GM12878 (cell line): ENCODE measurements around the gene UBA6. TPM values are rescaled to one million over a fixed set of nuclear protein-coding genes. Genes with fewer than 3 reads are reported as not detected.

Experiments used
- ATAC-seq: fragments of 200-7000 bp; cut with Tn5 transposase; 3 replicates; pipeline ENCODE4 v1.9.1; 2020; ENCODE audit warnings: mild to moderate bottlenecking, moderate library complexity
- BruUV-seq: library from RNA; stranded (reverse); fragments of 400-500 nt; replicated peaks from 2 replicates; lab custom pipeline; 2021; lab: Mats Ljungman, UMichigan
- CTCF ChIA-PET: fragments of 300-600 bp; sonication (Branson Sonifier 250); formaldehyde crosslinking; extraction: SDS; loops from one replicate; lab custom pipeline; 2021; ENCODE audit warnings: inconsistent platforms; lab: Yijun Ruan, JAX
- POLR2A ChIA-PET: fragments of 350-600 bp; formaldehyde crosslinking; extraction: SDS; loops from one replicate; lab custom pipeline; 2021; ENCODE audit warnings: inconsistent platforms; lab: Charles Lee
- RAD21 ChIA-PET: fragments of 300-600 bp; sonication (Branson Sonifier 250); formaldehyde crosslinking; loops from one replicate; lab custom pipeline; 2023; ENCODE audit warnings: antibody characterized with exemption; ENCODE audit not compliant: unreplicated experiment; lab: Charles Lee
- SMC1A ChIA-PET: fragments of 300-600 bp; sonication (Branson Sonifier 250); formaldehyde crosslinking; loops from one replicate; lab custom pipeline; 2023; ENCODE audit not compliant: unreplicated experiment, uncharacterized antibody; lab: Charles Lee
- DNase-seq: peaks from one replicate; pipeline ENCODE4 v3.0.0-alpha.2; 2011; ENCODE audit warnings: low read depth, low spot score
- FAIRE-seq: peaks from 3 replicates; lab custom pipeline; 2011; peaks lifted over from hg19 to GRCh38; lab: Jason Lieb, UNC
- H2AFZ ChIP-seq: 2 replicates; pipeline ENCODE4 v1.6.0; 2011; ENCODE audit warnings: low read depth, low read length, control low read depth; ENCODE audit not compliant: control insufficient read depth
- H3K27ac ChIP-seq: 2 replicates; pipeline ENCODE4 v1.5.1; 2011; ENCODE audit warnings: control low read depth; ENCODE audit not compliant: control insufficient read depth, insufficient read depth
- H3K27me3 ChIP-seq, 2 experiments: replicated peaks in 1 of 2; 2 replicates each; pipeline versions ENCODE4 v1.6.0 to v1.6.1; 2011; ENCODE audit warnings: low read length in 1 of 2; ENCODE audit not compliant: control insufficient read depth in 2 of 2, insufficient read depth in 2 of 2
- H3K36me3 ChIP-seq, 2 experiments: 2 replicates each; pipeline ENCODE4 v1.5.1; 2011; ENCODE audit warnings: low read length in 1 of 2; ENCODE audit not compliant: control insufficient read depth in 2 of 2, insufficient read depth in 2 of 2
- H3K4me1 ChIP-seq: 2 replicates; pipeline ENCODE4 v1.6.1; 2011; ENCODE audit warnings: mild to moderate bottlenecking, low read length, moderate library complexity, mixed read lengths; ENCODE audit not compliant: control insufficient read depth, insufficient read depth
- H3K4me2 ChIP-seq: 2 replicates; pipeline ENCODE4 v1.6.0; 2011; ENCODE audit warnings: control low read depth; ENCODE audit not compliant: control insufficient read depth, insufficient read depth
- H3K4me3 ChIP-seq: fragments of 200-600 bp; sonication (generic); 2 replicates; pipeline ENCODE4 v1.5.1; 2016
- H3K79me2 ChIP-seq: 2 replicates; pipeline ENCODE4 v1.6.0; 2011; ENCODE audit warnings: low read length; ENCODE audit not compliant: control insufficient read depth, insufficient read depth
- H3K9ac ChIP-seq: 2 replicates; pipeline ENCODE4 v1.8.0; 2011; ENCODE audit warnings: low read length, control low read depth, mixed read lengths; ENCODE audit not compliant: control insufficient read depth, insufficient read depth
- H3K9me3 ChIP-seq: replicated peaks from 3 replicates; pipeline ENCODE4 v1.5.1; 2011; ENCODE audit warnings: mild to moderate bottlenecking, low read length; ENCODE audit not compliant: control insufficient read depth, insufficient read depth
- H4K20me1 ChIP-seq: 2 replicates; pipeline ENCODE4 v1.6.0; 2011; ENCODE audit not compliant: control insufficient read depth, insufficient read depth
- ASH2L ChIP-seq: fragments of 300-600, 200-600 bp; sonication (generic); IDR thresholded peaks from 2 replicates; pipeline ENCODE4 v1.6.1; 2017; ENCODE audit warnings: low read depth, mild to moderate bottlenecking, borderline replicate concordance
- CHD1 ChIP-seq: IDR thresholded peaks from 2 replicates; pipeline ENCODE4 v1.6.1; 2012; ENCODE audit warnings: low read depth, low read length, improper control_type of control experiment
- ESRRA ChIP-seq: IDR thresholded peaks from 2 replicates; pipeline ENCODE4 v1.6.1; 2012; ENCODE audit warnings: mild to moderate bottlenecking, low read length, improper control_type of control experiment
- MTA2 ChIP-seq: fragments of 450-650 bp; IDR thresholded peaks from 2 replicates; pipeline ENCODE4 v1.6.1; 2016; ENCODE audit warnings: low read depth, mild to moderate bottlenecking, moderate library complexity
- NBN ChIP-seq: fragments of 450-650 bp; IDR thresholded peaks from 2 replicates; pipeline ENCODE4 v1.6.1; 2016
- SMARCA5 ChIP-seq: fragments of 450-650 bp; IDR thresholded peaks from 2 replicates; pipeline ENCODE4 v1.6.1; 2017; ENCODE audit warnings: mild to moderate bottlenecking
- WGBS: methylation state at CpG from one replicate; pipeline ENCODE4 v1.1.6; 2016; ENCODE audit warnings: low lambda C conversion rate; ENCODE audit not compliant: insufficient replicate concordance, insufficient coverage; ENCODE audit errors: missing lambda C conversion rate; 5-methylcytosine and 5-hydroxymethylcytosine counted together
- in situ Hi-C: fragments of 300-500 bp; cut with MboI; formaldehyde crosslinking; loops from 9 replicates; pipeline ENCODE4 v1.14.3; 2018; ENCODE audit warnings: mixed read lengths
- intact Hi-C: fragments of 100-400 bp; cut with micrococcal nuclease; formaldehyde crosslinking; loops from one replicate; pipeline ENCODE4 v1.14.2; 2022; ENCODE audit not compliant: unreplicated experiment
- polyA plus RNA-seq, 11 experiments: library from polyadenylated mRNA; depleted of rRNA in 4 of 11; unstranded in 6 of 11; stranded (reverse) in 5 of 11; fragments of >200 nt; fragmentation: Nextera tagmentation in 4 of 11; fragmentation: Illumina TruSeq in 1 of 11; extraction: Ambion mirVana in 4 of 11; extraction: Trizol in 1 of 11; gene quantifications; 1 replicate in 1 of 11; 2 replicates in 10 of 11; pipeline versions ENCODE4 v1.2.1 to v1.2.3, GENCODE V29; 2011 to 2016; ENCODE audit warnings: inconsistent platforms in 2 of 11, missing spikeins in 2 of 11, low read depth in 1 of 11
- total RNA-seq, 4 experiments: library from RNA; depleted of rRNA in 3 of 4; stranded (reverse); fragments of >200 nt in 3 of 4; fragmentation: Illumina TruSeq in 1 of 4; extraction: Trizol in 1 of 4; gene quantifications; 2 replicates each; pipeline versions ENCODE4 v1.2.1 to v1.2.3, GENCODE V29; 2013 to 2021
- TF ChIP-seq, protein P1 (sequence below): fragments of 450-650 bp; IDR thresholded peaks from 2 replicates; pipeline ENCODE4 v1.6.1; 2016; ENCODE audit warnings: mild to moderate bottlenecking
- TF ChIP-seq, protein P2 (sequence below), 3 experiments: IDR thresholded peaks in 2 of 3; conservative IDR thresholded peaks in 1 of 3; 2 replicates each; pipeline ENCODE4 v1.5.1; 2011; ENCODE audit warnings: low read depth in 3 of 3, low read length in 3 of 3, mild to moderate bottlenecking in 3 of 3, control low read depth in 2 of 3, moderate library complexity in 2 of 3, inconsistent platforms in 1 of 3, mixed read lengths in 1 of 3; ENCODE audit not compliant: control insufficient read depth in 2 of 3, insufficient read depth in 1 of 3; ENCODE audit errors: extremely low read depth in 1 of 3
- TF ChIP-seq, protein P3 (sequence below): IDR thresholded peaks from 2 replicates; pipeline ENCODE4 v1.6.1; 2012; ENCODE audit warnings: low read depth, low read length, improper control_type of control experiment

UBA6 gene
- total and polyA plus RNA-seq, 10 of the 15 experiments (the other 5 are each of a cell fraction or from before 2014, with no cell fraction given) = 7.9 to 70.6 (median 34.7) TPM

DNA sequence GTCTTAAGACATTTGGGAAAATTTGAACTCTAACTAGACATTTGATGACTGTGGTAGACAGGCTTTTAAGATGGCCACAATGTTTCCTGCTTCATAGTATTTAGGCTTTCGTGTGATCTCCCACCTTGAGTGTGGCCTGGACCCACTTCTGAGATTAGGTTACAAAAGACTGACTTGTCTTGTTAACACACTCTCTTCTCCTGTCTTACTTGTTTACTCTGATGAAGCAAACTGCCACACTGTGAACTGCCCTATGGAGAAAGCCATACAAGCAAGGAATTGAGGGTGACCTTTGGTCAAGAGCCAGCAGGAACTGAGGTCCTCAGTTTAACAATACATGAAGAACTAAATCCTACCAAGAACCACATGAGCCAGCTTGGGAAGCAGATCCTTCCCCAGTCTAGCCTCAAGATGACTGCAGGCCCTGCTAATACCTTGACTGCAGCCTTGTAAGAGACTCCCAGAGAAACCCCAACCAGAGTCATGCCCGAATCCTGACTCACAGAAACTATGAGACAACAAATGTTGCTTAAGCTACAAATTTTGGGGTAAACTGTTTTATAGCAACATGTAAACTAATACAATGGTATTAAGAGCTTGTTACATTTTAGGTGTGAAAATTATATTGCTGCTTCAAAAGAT, 20.3 kb downstream of the UBA6 start (continued):
- TF ChIP-seq, protein P1, sequence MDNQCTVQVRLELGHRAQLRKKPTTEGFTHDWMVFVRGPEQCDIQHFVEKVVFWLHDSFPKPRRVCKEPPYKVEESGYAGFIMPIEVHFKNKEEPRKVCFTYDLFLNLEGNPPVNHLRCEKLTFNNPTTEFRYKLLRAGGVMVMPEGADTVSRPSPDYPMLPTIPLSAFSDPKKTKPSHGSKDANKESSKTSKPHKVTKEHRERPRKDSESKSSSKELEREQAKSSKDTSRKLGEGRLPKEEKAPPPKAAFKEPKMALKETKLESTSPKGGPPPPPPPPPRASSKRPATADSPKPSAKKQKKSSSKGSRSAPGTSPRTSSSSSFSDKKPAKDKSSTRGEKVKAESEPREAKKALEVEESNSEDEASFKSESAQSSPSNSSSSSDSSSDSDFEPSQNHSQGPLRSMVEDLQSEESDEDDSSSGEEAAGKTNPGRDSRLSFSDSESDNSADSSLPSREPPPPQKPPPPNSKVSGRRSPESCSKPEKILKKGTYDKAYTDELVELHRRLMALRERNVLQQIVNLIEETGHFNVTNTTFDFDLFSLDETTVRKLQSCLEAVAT = no peak
- TF ChIP-seq NBN = no peak
- no peak for TF ChIP-seq ESRRA
- no peak for TF ChIP-seq ASH2L

DNA sequence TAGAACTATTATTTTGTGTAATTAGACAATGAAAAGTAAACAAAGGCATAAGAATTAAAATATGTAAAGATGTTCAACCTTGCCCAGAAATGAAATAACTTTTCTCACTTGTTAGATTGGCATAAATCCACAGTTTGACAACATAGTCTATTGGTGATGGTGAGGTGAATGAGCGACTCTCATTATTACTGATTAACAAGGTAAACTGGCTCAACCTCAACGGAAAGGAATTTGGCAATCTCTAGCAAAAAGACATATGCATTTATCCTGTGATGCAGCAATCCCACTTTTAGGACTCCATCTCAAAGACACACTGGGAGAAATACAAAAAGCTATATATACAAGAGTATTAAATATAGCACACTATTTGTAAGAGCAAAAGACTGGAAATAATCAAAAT, 22.3 kb downstream of the UBA6 start:
- intact Hi-C loops = no loop called here
- BruUV-seq = no TSS peak
- H3K9ac ChIP-seq = no peak overlapping the region
- ChIA-PET RAD21 (no interaction called here), POLR2A (no interaction called here), CTCF (no interaction called here), SMC1A (no interaction called here)
- H3K27me3 ChIP-seq = no peaks in the 10 kb centered on the region
- no peaks in the 10 kb centered on the region for H3K79me2 ChIP-seq
- H3K4me1 ChIP-seq = no peaks in the 10 kb centered on the region
- no peak overlapping the region for H2AFZ ChIP-seq
- no peaks in the 10 kb centered on the region for H4K20me1 ChIP-seq
- H3K9me3 ChIP-seq = no peaks in the 10 kb centered on the region
- no peak for ATAC-seq
- H3K27ac ChIP-seq = no peak overlapping the region
- no peak for DNase-seq
- WGBS = 100% methylated on average over 2 of the region's 2 CpGs
- no peak for FAIRE-seq
- no peak overlapping the region for H3K4me3 ChIP-seq
- in situ Hi-C loops = no loop called here
- no peak overlapping the region for H3K4me2 ChIP-seq
- peaks cover 5 to 23% of the 10 kb centered on the region in 2 experiments for H3K36me3 ChIP-seq
- TF ChIP-seq, protein P2, sequence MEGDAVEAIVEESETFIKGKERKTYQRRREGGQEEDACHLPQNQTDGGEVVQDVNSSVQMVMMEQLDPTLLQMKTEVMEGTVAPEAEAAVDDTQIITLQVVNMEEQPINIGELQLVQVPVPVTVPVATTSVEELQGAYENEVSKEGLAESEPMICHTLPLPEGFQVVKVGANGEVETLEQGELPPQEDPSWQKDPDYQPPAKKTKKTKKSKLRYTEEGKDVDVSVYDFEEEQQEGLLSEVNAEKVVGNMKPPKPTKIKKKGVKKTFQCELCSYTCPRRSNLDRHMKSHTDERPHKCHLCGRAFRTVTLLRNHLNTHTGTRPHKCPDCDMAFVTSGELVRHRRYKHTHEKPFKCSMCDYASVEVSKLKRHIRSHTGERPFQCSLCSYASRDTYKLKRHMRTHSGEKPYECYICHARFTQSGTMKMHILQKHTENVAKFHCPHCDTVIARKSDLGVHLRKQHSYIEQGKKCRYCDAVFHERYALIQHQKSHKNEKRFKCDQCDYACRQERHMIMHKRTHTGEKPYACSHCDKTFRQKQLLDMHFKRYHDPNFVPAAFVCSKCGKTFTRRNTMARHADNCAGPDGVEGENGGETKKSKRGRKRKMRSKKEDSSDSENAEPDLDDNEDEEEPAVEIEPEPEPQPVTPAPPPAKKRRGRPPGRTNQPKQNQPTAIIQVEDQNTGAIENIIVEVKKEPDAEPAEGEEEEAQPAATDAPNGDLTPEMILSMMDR (IDR thresholded peaks at IDR 0.05 in 2 of 3, conservative IDR thresholded peaks at IDR 0.05 in 1 of 3; ENCODE audit: control insufficient read depth in 2 of 3, extremely low read depth in 1 of 3, insufficient read depth in 1 of 3, low read depth in 3 of 3, low read length in 3 of 3) = no peak
- TF ChIP-seq, protein P3, sequence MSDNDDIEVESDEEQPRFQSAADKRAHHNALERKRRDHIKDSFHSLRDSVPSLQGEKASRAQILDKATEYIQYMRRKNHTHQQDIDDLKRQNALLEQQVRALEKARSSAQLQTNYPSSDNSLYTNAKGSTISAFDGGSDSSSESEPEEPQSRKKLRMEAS = no peak
- TF ChIP-seq CHD1 (no peak), SMARCA5 (no peak), MTA2 (no peak)
